ENCODE measurements around the gene ARHGAP30. TPM values are rescaled to one million over a fixed set of nuclear protein-coding genes. Genes with fewer than 3 reads are reported as not detected.

Gene ARHGAP30
- total and polyA plus RNA-seq, 9 donors: 1.6 to 9.3 (median 2.8) TPM

- Histone ChIP-seq H3K36me3 (no peaks in the 10 kb centered on the region), H3K4me1 (ENCODE audit: insufficient read depth) (no peaks in the 10 kb centered on the region), H3K27ac (no peak overlapping the region), H3K4me3 (no peak overlapping the region), H3K27me3 (no peaks in the 10 kb centered on the region), H3K9me3 (no peaks in the 10 kb centered on the region)
- TF ChIP-seq POLR2A (IDR thresholded peaks at IDR 0.05): no peak
- no peak for TF ChIP-seq CTCF (IDR thresholded peaks at IDR 0.05)
- no peak for TF ChIP-seq EP300 (IDR thresholded peaks at IDR 0.05)
- no peak for DNase-seq
- intact Hi-C loops (cut with DNase I): no loop called here
- WGBS, 3 donors: 37 to 45% (median 44%) methylated on average over 2 of the region's 2 CpGs
Observed at GRCh38 chr1:161085165-161085564, 15.5 kb upstream of the ARHGAP30 start.

DNA sequence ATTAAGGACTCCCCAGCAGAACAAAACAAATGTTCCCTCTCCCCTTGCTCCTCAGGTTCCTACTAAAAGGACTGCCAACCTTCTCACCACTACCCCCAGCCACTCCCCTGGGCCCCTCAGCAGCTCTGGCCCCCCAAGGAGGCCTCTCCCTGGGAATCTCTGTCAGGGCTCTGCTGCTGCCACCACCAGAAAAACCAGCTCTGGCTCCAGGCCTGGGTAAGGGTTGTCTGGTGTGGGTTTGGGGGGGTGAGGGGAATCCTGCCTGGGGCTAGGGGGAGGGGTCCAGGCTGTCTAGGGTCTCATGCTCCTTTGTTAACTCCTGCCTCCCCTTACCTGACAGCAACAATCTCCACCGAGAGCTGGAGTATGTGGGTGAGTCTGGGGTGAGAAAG is 14.9 kb upstream of the ARHGAP30 start:
- Histone ChIP-seq H3K27ac (no peak overlapping the region), H3K27me3 (no peaks in the 10 kb centered on the region), H3K4me1 (ENCODE audit: insufficient read depth) (no peaks in the 10 kb centered on the region), H3K4me3 (no peak overlapping the region), H3K36me3 (no peaks in the 10 kb centered on the region), H3K9me3 (no peaks in the 10 kb centered on the region)
- DNase-seq: no peak
- TF ChIP-seq EP300 (IDR thresholded peaks at IDR 0.05) (no peak), CTCF (IDR thresholded peaks at IDR 0.05) (no peak)
- intact Hi-C loops (cut with DNase I): no loop called here
- WGBS, 3 donors: 75 to 90% (median 83%) methylated on average over 1 of the region's 1 CpG

GRCh38 chr1:161083748-161084596 is 14.3 kb upstream of the ARHGAP30 start:
- no peak for DNase-seq
- Histone ChIP-seq H3K9me3 (no peaks in the 10 kb centered on the region), H3K27me3 (no peaks in the 10 kb centered on the region), H3K4me1 (ENCODE audit: insufficient read depth) (no peaks in the 10 kb centered on the region), H3K36me3 (no peaks in the 10 kb centered on the region), H3K27ac (no peak overlapping the region), H3K4me3 (no peak overlapping the region)
- 54 to 62% (median 56%) methylated on average over 10 of the region's 10 CpGs for WGBS, 3 donors
- TF ChIP-seq CTCF (IDR thresholded peaks at IDR 0.05) (no peak), POLR2A (IDR thresholded peaks at IDR 0.05) (no peak), EP300 (IDR thresholded peaks at IDR 0.05) (no peak)
- intact Hi-C loops (cut with DNase I): no loop called here

- no peak overlapping the region for H3K4me3 ChIP-seq
- H3K9me3 ChIP-seq: no peaks in the 10 kb centered on the region
- peak in 2 of 5 donors; percentile 17 to 52 for DNase-seq
- TF ChIP-seq CTCF (IDR thresholded peaks at IDR 0.05) (no peak), EP300 (IDR thresholded peaks at IDR 0.05) (no peak), POLR2A (IDR thresholded peaks at IDR 0.05) (no peak)
- H3K36me3 ChIP-seq: no peaks in the 10 kb centered on the region
- intact Hi-C loops (cut with DNase I): no loop called here
- H3K27ac ChIP-seq: no peak overlapping the region
- H3K27me3 ChIP-seq: no peaks in the 10 kb centered on the region
- H3K4me1 ChIP-seq (ENCODE audit: insufficient read depth): no peaks in the 10 kb centered on the region
- 54 to 64% (median 57%) methylated on average over 8 of the region's 8 CpGs for WGBS, 3 donors
Observed at GRCh38 chr1:161082996-161083747, 13.5 kb upstream of the ARHGAP30 start.

All from ovary (tissue), 9 donors.